CD14-positive monocyte (primary cell): Measurements from ENCODE around the gene CNTNAP2. TPM values are rescaled to one million over a fixed set of nuclear protein-coding genes. Genes with fewer than 3 reads are reported as not detected.

Experiments
- DNase-seq, 3 donors: peaks; one replicate each; pipeline ENCODE4 v3.0.0-alpha.2; 2011 to 2022
- H2AFZ ChIP-seq: 2 replicates; pipeline ENCODE4 v1.6.0; 2012; ENCODE audit warnings: mild to moderate bottlenecking, low read depth, low read length, inconsistent platforms; ENCODE audit not compliant: insufficient read depth, poor library complexity, severe bottlenecking
- H3K27ac ChIP-seq, 2 donors: 1 replicate in 1 of 2; 2 replicates in 1 of 2; pipeline ENCODE4 v1.5.1; 2012 to 2013; ENCODE audit warnings: low read length in 2 of 2, control low read depth in 1 of 2, inconsistent platforms in 1 of 2, low read depth in 1 of 2, mild to moderate bottlenecking in 1 of 2
- H3K27me3 ChIP-seq, 2 donors: one replicate each; pipeline versions ENCODE4 v1.6.0 to v1.6.1; 2011 to 2013; ENCODE audit warnings: low read length in 2 of 2; ENCODE audit not compliant: control insufficient read depth in 2 of 2, insufficient read depth in 2 of 2
- H3K36me3 ChIP-seq, 2 donors: replicated peaks in 1 of 2; 1 replicate in 1 of 2; 2 replicates in 1 of 2; pipeline versions ENCODE4 v1.5.1 to v1.6.1; 2012 to 2013; ENCODE audit warnings: low read length in 2 of 2, control low read depth in 1 of 2, inconsistent platforms in 1 of 2, mild to moderate bottlenecking in 1 of 2; ENCODE audit not compliant: insufficient read depth in 2 of 2, control insufficient read depth in 1 of 2
- H3K4me1 ChIP-seq, 2 donors: 1 replicate in 1 of 2; 2 replicates in 1 of 2; pipeline versions ENCODE4 v1.5.1 to v1.6.1; 2012 to 2013; ENCODE audit warnings: low read length in 2 of 2, control low read depth in 1 of 2, inconsistent platforms in 1 of 2, mild to moderate bottlenecking in 1 of 2, moderate library complexity in 1 of 2; ENCODE audit not compliant: insufficient read depth in 2 of 2, control insufficient read depth in 1 of 2
- H3K4me2 ChIP-seq: replicated peaks from 2 replicates; pipeline ENCODE3; 2012; ENCODE audit warnings: low read length, moderate library complexity, mild to moderate bottlenecking; ENCODE audit not compliant: poor library complexity, severe bottlenecking; ENCODE audit errors: extremely low read depth
- H3K4me3 ChIP-seq, 3 experiments: fragments of 200-600 bp in 1 of 3; sonication (generic) in 1 of 3; replicated peaks in 1 of 3; 1 replicate in 2 of 3; 2 replicates in 1 of 3; pipeline ENCODE4 v1.5.1; 2011 to 2013; ENCODE audit warnings: low read length in 3 of 3, mild to moderate bottlenecking in 3 of 3, control low read depth in 2 of 3, low read depth in 2 of 3, inconsistent platforms in 1 of 3, moderate library complexity in 1 of 3
- H3K79me2 ChIP-seq: 2 replicates; pipeline ENCODE4 v1.6.0; 2012; ENCODE audit warnings: mild to moderate bottlenecking, control low read depth, inconsistent platforms, low read length, moderate library complexity; ENCODE audit not compliant: insufficient read depth
- H3K9ac ChIP-seq: 2 replicates; pipeline ENCODE4 v1.6.0; 2017; ENCODE audit warnings: low read length, mild to moderate bottlenecking; ENCODE audit not compliant: insufficient read depth, poor library complexity, severe bottlenecking
- H3K9me3 ChIP-seq, 2 donors: replicated peaks in 1 of 2; 1 replicate in 1 of 2; 2 replicates in 1 of 2; pipeline versions ENCODE4 v1.5.1 to v1.6.1; 2012 to 2013; ENCODE audit warnings: low read length in 2 of 2, control low read depth in 1 of 2; ENCODE audit not compliant: control insufficient read depth in 1 of 2, insufficient read depth in 1 of 2
- H4K20me1 ChIP-seq: 2 replicates; pipeline ENCODE4 v1.6.0; 2012; ENCODE audit warnings: mild to moderate bottlenecking, low read length, control low read depth, moderate library complexity; ENCODE audit not compliant: insufficient read depth
- H3K27ac Mint-ChIP-seq, 7 donors: one replicate each; pipeline ENCODE4 v1.8.0; 2020; ENCODE audit warnings: mild to moderate bottlenecking in 7 of 7, mixed read lengths in 7 of 7, moderate library complexity in 6 of 7, inconsistent platforms in 2 of 7
- H3K27me3 Mint-ChIP-seq, 3 donors: one replicate each; pipeline ENCODE4 v1.8.0; 2021 to 2022; ENCODE audit warnings: low read depth in 3 of 3, mild to moderate bottlenecking in 3 of 3, mixed read lengths in 3 of 3, moderate library complexity in 3 of 3, inconsistent platforms in 1 of 3
- H3K36me3 Mint-ChIP-seq, 2 donors: one replicate each; pipeline ENCODE4 v1.8.0; 2020; ENCODE audit warnings: mixed read lengths in 2 of 2, inconsistent platforms in 1 of 2, mild to moderate bottlenecking in 1 of 2
- H3K4me1 Mint-ChIP-seq: one replicate; pipeline ENCODE4 v1.8.0; 2020; ENCODE audit warnings: mild to moderate bottlenecking, mixed read lengths
- H3K4me3 Mint-ChIP-seq, 2 donors: one replicate each; pipeline ENCODE4 v1.8.0; 2020; ENCODE audit warnings: mild to moderate bottlenecking in 2 of 2, mixed read lengths in 2 of 2, moderate library complexity in 1 of 2
- H3K9me3 Mint-ChIP-seq, 7 donors: one replicate each; pipeline ENCODE4 v1.8.0; 2020 to 2022; ENCODE audit warnings: mixed read lengths in 7 of 7, mild to moderate bottlenecking in 6 of 7, moderate library complexity in 6 of 7, inconsistent platforms in 2 of 7
- WGBS: methylation state at CpG from one replicate; pipeline ENCODE4 v1.1.5; 2013; ENCODE audit warnings: missing lambda C conversion rate; ENCODE audit not compliant: insufficient coverage; 5-methylcytosine and 5-hydroxymethylcytosine counted together
- intact Hi-C, 2 donors: fragments of 100-400 bp; cut with micrococcal nuclease; formaldehyde crosslinking; loops; one replicate each; pipeline versions ENCODE4 v1.15.0 to v1.15.1; 2023
- polyA plus RNA-seq, 3 donors: library from polyadenylated mRNA; depleted of rRNA in 1 of 3; unstranded in 2 of 3; stranded (reverse) in 1 of 3; fragments of 300-500 nt in 2 of 3; fragments of >200 nt in 1 of 3; fragmentation: Illumina TruSeq in 2 of 3; gene quantifications; 1 replicate in 2 of 3; 2 replicates in 1 of 3; pipeline ENCODE4 v1.2.3, GENCODE V29; 2012 to 2021
- TF ChIP-seq, protein P1 (sequence below): fragments of 200-600 bp; IDR thresholded peaks from one replicate; pipeline ENCODE4 v1.8.0; 2022; ENCODE audit warnings: antibody characterized with exemption, mild to moderate bottlenecking

Gene CNTNAP2
- polyA plus RNA-seq, 3 donors, result 0.01 TPM; not detected in 2

DNA sequence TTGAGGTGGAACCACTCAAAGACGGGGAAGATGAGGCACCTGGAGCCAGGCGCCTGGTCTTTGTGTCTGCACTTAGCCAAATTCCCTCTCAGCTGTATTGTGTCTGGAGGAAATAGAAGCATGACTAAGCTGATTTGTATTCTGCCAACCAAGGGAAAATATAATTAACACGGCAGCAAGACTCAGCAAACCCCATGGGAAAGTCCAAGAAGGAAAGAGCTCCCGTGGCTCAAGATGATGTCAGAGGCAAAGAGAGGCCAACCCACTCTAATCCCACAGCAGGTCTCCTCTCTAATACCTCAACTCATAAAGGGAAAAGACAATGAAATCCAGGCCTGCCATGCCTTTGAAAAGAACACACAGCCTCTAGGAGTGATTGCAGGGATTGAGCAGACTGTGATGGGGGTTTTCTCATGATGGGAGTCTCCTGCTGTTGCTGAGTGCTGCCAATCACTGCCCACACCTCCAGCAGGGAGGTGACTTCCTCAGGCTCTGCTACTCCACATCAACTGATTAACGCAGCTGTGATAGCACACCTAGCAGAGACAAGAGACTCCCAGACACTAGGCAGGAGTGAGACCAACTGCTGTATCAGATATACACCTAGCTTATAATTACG is 2218.5 kb downstream of the CNTNAP2 start:
- WGBS, result 42% methylated on average over 2 of the region's 6 CpGs
- Histone ChIP-seq H3K27me3 (peaks cover 32% of the 10 kb centered on the region in 2 donors), H3K4me1 (no peaks in the 10 kb centered on the region), H4K20me1 (no peaks in the 10 kb centered on the region), H2AFZ (no peak overlapping the region), H3K79me2 (no peaks in the 10 kb centered on the region), H3K36me3 (no peaks in the 10 kb centered on the region), H3K9me3 (peaks cover 16 to 24% of the 10 kb centered on the region in 2 donors), H3K9ac (no peak overlapping the region), H3K27ac (no peak overlapping the region), H3K4me3 (no peak overlapping the region), H3K4me2 (no peak overlapping the region)
- H3K36me3 Mint-ChIP-seq, result no peaks in the 10 kb centered on the region
- H3K27ac Mint-ChIP-seq, result no peak overlapping the region
- peaks cover 3% of the 10 kb centered on the region for H3K4me1 Mint-ChIP-seq
- DNase-seq, result no peak
- TF ChIP-seq, protein P1, sequence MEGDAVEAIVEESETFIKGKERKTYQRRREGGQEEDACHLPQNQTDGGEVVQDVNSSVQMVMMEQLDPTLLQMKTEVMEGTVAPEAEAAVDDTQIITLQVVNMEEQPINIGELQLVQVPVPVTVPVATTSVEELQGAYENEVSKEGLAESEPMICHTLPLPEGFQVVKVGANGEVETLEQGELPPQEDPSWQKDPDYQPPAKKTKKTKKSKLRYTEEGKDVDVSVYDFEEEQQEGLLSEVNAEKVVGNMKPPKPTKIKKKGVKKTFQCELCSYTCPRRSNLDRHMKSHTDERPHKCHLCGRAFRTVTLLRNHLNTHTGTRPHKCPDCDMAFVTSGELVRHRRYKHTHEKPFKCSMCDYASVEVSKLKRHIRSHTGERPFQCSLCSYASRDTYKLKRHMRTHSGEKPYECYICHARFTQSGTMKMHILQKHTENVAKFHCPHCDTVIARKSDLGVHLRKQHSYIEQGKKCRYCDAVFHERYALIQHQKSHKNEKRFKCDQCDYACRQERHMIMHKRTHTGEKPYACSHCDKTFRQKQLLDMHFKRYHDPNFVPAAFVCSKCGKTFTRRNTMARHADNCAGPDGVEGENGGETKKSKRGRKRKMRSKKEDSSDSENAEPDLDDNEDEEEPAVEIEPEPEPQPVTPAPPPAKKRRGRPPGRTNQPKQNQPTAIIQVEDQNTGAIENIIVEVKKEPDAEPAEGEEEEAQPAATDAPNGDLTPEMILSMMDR, result no peak
- intact Hi-C loops, result no loop called here
- no peak overlapping the region for H3K4me3 Mint-ChIP-seq
- H3K9me3 Mint-ChIP-seq, result peaks cover 13 to 21% (median 16%) of the 10 kb centered on the region in 7 donors
- H3K27me3 Mint-ChIP-seq, result peaks cover 30 to 44% (median 32%) of the 10 kb centered on the region in 3 donors

DNA sequence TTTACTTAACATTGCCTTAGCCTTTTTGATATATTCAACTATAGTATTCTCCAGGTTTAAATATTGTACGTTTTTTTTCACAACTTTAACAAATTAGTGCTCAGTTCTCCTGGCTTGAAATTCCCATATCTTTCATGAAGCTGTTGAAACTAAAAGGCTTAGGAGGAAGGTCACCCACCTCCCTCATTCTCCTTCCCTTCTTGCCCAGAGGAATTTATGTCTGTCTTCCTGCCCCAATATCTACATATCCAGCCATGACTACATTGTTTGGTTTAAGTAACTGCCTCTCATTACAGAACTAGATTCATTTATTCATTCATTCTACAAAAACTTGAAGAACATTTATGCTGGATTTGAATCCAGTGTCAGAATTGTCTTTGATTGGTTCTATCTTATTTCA is 2219.2 kb downstream of the CNTNAP2 start:
- no peak overlapping the region for H3K4me2 ChIP-seq
- DNase-seq, result no peak
- no peak overlapping the region for H3K4me3 ChIP-seq
- H2AFZ ChIP-seq, result no peak overlapping the region
- intact Hi-C loops, result no loop called here
- H3K4me1 Mint-ChIP-seq, result peaks cover 3% of the 10 kb centered on the region
- H3K9me3 ChIP-seq, result peaks cover 9 to 23% of the 10 kb centered on the region in 2 donors
- H4K20me1 ChIP-seq, result no peaks in the 10 kb centered on the region
- H3K9ac ChIP-seq, result no peak overlapping the region
- WGBS, result 60% methylated on average over 1 of the region's 1 CpG
- no peak overlapping the region for H3K27ac Mint-ChIP-seq
- no peaks in the 10 kb centered on the region for H3K79me2 ChIP-seq
- TF ChIP-seq, protein P1, result no peak
- H3K27me3 Mint-ChIP-seq, result peaks cover 38 to 51% (median 38%) of the 10 kb centered on the region in 3 donors
- no peaks in the 10 kb centered on the region for H3K36me3 ChIP-seq
- H3K9me3 Mint-ChIP-seq, result peaks cover 7 to 15% (median 9%) of the 10 kb centered on the region in 7 donors
- H3K27ac ChIP-seq, result no peak overlapping the region
- H3K27me3 ChIP-seq, result peaks cover 39 to 40% of the 10 kb centered on the region in 2 donors
- no peak overlapping the region for H3K4me3 Mint-ChIP-seq
- no peaks in the 10 kb centered on the region for H3K4me1 ChIP-seq
- no peaks in the 10 kb centered on the region for H3K36me3 Mint-ChIP-seq
